Inferior parietal cortex (tissue), 1 donor: Measurements from ENCODE around the gene DARS1.
"Not testable (repeated sequence)": the region's sequence is repeated elsewhere in the genome, so short reads cannot be mapped to it uniquely, and the experiment has no call there.

Experiments used
- DNase-seq: peaks from one replicate; pipeline ENCODE4 v3.0.0-alpha.2; 2016; ENCODE audit errors: extremely low spot score

The DARS1 gene

DNA sequence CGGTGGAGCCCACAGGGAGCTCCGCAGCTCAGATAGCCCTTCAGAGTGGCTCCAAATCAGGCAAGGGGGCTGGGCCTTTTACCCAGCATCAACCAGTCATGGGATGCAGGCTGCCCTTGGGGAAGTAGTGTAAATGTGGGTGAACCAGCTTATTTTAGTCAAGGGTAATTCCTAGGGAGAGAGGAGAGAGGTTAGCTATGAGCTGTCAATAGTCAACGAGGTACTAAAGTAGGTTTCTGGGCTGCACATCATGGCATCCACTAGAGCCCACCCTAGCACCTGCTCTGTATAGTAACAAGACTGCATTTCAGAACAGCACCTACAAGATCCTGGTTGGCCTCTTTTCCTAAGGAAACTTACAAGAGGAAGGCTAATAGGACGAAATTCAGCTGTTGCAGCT is 99.7 kb downstream of the DARS1 start:
- no peak for DNase-seq

DNA sequence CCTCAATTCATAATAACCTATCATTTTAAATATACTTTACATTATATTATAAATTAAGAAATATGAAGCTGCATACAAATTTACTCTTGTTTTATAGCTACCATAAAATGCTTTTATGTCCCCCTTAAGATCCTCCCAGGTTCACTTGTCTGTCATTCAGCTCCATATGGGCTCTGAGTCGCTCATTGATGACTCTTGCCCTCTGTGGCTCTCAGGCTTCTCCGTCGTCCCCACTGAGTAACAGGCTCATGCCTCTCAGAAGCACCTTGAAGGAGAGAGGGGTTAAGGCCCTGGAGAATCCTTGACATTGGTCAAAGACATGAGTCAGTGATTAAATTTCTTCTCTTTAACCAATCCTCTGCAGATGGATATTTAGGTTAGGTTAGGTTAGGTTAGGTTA is 103.0 kb downstream of the DARS1 start:
- DNase-seq, result no peak

DNA sequence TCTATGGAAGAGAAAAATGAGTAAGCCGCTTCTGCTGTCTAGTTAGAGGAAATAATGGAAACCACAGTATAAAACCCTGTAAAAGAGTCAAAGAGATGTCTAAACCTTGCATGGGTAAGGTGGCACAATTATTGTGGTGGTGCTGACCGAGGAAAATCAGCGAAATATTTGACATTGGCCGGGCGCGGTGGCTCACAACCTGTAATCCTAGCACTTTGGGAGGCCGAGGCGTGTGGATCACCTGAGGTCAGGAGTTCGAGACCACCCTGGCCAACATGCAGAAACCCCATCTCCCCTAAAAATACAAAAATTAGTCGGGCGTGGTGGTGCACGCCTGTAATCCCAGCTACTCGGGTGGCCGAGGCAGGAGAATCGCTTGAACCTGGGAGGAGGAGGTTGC is 108.7 kb downstream of the DARS1 start:
- not testable (repeated sequence) for DNase-seq

DNA sequence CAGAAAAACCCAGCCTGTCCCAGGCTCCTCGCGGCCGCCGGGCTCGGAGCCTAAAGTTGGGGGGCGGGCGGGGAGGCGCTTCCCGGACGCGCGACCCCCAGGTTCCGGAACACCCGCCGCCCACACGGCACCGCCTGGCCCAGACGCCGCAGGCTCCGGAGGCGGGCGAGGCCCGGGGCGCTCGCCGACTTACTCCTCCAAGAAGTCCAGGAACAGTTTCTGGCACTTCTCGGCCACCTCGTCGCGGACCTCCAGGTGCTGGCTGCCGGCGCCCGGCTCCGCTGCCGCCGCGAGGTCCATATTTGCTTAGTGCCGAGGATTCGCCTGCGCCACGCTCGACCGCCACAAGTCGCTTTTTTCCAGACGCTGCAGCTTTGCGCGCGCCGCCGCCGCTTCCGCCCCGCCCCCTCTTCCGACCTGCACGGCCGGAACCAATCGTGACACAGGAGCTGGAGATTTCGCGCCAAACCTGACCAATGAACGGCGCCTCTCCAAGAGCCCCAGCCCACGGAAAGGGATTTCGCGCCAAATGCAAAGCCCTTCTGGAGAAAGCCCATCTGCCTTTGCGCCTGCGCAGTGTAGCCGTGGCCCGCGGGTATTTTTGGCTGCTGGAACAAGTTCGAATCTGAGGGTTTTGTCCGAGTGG is 109.2 kb downstream of the DARS1 start, which contains the start of gene MCM6:
TSS of gene MCM6 (minus strand) at position 378 of the 646 bp plus-strand sequence. CDS start at position 300, 78 bp downstream.
- DNase-seq, result peak; percentile 95

DNA sequence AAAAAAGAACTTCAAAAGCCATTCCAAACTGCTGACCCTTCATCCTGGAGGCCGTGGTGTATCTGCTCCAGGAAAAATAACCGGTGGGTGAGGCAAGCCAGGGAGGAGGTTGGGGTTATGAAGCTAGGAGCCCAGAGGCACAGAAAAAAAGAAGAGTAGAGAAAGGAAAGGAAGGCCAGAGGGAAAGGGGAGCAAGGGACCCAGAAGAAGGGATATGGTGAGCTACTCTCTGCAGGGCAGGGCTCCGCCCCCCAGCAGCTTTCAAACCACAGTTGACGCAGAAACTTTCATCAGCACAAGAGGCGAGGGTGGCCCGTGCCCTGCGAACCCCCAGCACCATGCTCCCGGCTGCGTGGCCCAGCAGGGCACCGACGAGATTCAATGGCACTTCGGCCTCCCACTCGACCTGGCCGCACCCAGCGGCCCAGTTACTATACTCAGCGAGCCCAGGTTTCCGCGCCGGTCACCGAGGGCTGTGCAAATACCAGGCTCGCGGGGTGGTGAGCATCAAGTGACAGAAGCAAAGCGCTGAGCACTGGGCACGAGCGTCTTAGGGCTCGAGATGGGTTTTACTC is 109.8 kb downstream of the DARS1 start:
- no peak for DNase-seq

DNA sequence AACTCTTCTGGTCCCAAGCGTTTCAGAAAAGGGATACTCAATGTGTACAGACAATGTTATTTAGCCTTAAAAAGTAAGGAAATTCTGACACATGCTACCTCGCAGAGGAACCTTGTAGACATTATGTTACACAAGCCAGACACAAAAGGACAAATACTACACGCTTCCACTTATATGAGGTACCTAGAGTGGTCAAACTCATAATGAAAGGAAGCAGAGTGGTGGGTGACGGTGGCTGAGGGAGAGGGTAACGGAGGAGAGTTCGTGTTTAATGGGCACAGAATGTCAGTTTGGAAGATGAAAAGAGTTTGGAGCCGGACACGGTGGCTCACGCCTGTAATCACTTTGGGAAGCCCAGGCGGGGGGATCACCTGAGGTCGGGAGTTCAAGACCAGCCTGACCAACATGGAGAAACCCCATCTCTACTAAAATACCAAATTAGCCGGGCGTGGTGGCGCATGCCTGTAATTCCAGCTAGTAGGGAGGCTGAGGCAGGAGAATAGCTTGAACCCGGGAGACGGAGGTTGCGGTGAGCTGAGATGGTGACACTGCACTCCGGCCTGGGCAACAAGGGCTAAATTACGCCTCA is 110.6 kb downstream of the DARS1 start:
- no peak for DNase-seq

DNA sequence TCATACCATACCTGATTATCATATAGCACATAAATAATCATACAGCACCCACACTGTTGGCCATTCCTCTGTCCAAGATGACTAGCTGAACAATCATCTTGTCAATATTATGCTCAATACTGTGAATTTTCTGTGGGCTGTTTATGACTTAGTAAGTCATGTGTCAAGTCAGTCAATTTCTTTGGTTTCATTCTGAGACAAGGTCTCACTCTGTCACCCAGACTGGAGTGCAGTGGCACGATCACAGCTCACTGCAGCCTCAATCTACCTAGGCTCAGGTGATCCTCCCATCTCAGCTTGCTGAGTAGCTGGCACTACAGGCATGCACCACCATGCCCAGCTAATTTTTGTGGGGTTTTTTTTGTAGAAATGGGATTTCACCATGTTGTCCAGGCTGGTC is 114.9 kb downstream of the DARS1 start:
- no peak for DNase-seq

DNA sequence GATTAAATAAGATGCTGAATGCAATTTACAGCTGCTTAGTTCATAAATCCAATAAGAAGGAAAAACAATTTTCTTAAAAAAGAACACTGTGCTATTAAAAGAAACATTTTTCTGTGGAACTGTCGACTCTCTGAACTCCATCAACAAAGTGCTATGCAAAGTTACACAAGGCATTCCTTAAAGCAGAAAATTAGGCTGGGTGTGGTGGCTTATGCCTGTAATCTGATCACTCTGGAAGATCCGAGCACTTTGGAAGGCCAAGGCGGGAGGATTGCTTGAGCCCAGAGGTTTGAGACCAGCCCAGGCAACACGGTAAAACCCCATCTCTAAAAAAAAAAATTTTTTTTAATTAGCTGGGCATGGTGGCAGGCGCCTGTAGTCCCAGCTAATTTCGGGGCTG is 122.2 kb downstream of the DARS1 start:
- DNase-seq, result no peak

DNA sequence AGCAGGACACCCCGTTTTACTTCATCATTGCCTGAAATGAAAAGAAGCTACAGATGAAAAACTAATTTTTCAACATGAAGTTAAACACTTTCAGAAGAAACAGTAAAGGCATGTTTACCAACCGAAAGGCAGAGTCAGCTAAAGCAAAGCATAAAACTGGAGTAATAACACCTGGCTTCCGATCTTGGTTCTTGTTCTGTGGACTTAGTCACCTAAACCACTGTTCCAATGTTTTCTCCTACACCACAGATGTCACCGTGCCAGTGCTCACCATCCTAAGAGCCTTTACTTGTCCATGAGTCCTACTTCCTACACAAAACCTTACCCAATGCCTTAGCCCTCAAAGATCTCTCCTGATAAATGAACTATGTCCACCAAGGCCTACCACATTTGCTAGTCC is 122.7 kb downstream of the DARS1 start:
- DNase-seq, result no peak
